ENCODE data around the gene RASSF1.

GRCh38 chr3:50341996-50342650, 1.5 kb upstream of the RASSF1 start:
- no peak for TF ChIP-seq JUN (IDR thresholded peaks at IDR 0.05)
- no peak for TF ChIP-seq MYC (IDR thresholded peaks at IDR 0.05; ENCODE audit: borderline replicate concordance, low read length)
- TF ChIP-seq HDAC2 (IDR thresholded peaks at IDR 0.05), result no peak
